ENCODE data around the gene PRCC. TPM values are rescaled to one million over a fixed set of nuclear protein-coding genes. Genes with fewer than 3 reads are reported as not detected.

Gene PRCC
- total and polyA plus RNA-seq, 8 donors, result 18.5 to 41.6 (median 21.8) TPM

- no peak for FAIRE-seq
Measured at GRCh38 chr1:156773607-156774006, 6.3 kb downstream of the PRCC start.

GRCh38 chr1:156775799-156776198 lies 8.5 kb downstream of the PRCC start:
- ATAC-seq, result no peak
- Histone ChIP-seq H3K4me1 (peaks cover 0 to 15% (median 0%) of the 10 kb centered on the region in 3 donors), H3K27ac (no peak overlapping the region), H3K36me3 (no peaks in the 10 kb centered on the region), H3K27me3 (no peaks in the 10 kb centered on the region), H3K9me3 (no peaks in the 10 kb centered on the region), H3K4me3 (no peak overlapping the region)
- DNase-seq, result no peak
- WGBS, 2 donors, result 84 to 85% methylated on average over 5 of the region's 5 CpGs
- TF ChIP-seq, protein P1, sequence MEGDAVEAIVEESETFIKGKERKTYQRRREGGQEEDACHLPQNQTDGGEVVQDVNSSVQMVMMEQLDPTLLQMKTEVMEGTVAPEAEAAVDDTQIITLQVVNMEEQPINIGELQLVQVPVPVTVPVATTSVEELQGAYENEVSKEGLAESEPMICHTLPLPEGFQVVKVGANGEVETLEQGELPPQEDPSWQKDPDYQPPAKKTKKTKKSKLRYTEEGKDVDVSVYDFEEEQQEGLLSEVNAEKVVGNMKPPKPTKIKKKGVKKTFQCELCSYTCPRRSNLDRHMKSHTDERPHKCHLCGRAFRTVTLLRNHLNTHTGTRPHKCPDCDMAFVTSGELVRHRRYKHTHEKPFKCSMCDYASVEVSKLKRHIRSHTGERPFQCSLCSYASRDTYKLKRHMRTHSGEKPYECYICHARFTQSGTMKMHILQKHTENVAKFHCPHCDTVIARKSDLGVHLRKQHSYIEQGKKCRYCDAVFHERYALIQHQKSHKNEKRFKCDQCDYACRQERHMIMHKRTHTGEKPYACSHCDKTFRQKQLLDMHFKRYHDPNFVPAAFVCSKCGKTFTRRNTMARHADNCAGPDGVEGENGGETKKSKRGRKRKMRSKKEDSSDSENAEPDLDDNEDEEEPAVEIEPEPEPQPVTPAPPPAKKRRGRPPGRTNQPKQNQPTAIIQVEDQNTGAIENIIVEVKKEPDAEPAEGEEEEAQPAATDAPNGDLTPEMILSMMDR (IDR thresholded peaks at IDR 0.05), result no peak
- intact Hi-C loops (cut with DNase I), result no loop called here
- FAIRE-seq, result no peak

More at GRCh38 chr1:156773607-156774006, 6.3 kb downstream of the PRCC start:
- Histone ChIP-seq H3K4me3 (no peak overlapping the region), H3K9me3 (no peaks in the 10 kb centered on the region), H3K4me1 (peaks cover 9 to 29% (median 10%) of the 10 kb centered on the region in 3 donors), H3K27me3 (no peaks in the 10 kb centered on the region), H3K27ac (no peak overlapping the region), H3K36me3 (no peaks in the 10 kb centered on the region)
- intact Hi-C loops (cut with DNase I), result no loop called here
- ATAC-seq (no peak), DNase-seq (no peak)
- TF ChIP-seq, protein P1 (IDR thresholded peaks at IDR 0.05), result no peak
- WGBS, 2 donors, result 93 to 94% methylated on average over 3 of the region's 3 CpGs

- FAIRE-seq (no peak), ATAC-seq (no peak), DNase-seq (no peak)
- Histone ChIP-seq H3K4me3 (no peak overlapping the region), H3K36me3 (no peaks in the 10 kb centered on the region), H3K27me3 (no peaks in the 10 kb centered on the region), H3K9me3 (no peaks in the 10 kb centered on the region), H3K27ac (no peak overlapping the region), H3K4me1 (peaks cover 0 to 14% (median 0%) of the 10 kb centered on the region in 3 donors)
- WGBS, 2 donors, result 64 to 73% methylated on average over 4 of the region's 4 CpGs
- intact Hi-C loops (cut with DNase I), result no loop called here
- TF ChIP-seq, protein P1 (IDR thresholded peaks at IDR 0.05), result no peak
Measured at GRCh38 chr1:156776942-156777341, 9.6 kb downstream of the PRCC start.

DNA sequence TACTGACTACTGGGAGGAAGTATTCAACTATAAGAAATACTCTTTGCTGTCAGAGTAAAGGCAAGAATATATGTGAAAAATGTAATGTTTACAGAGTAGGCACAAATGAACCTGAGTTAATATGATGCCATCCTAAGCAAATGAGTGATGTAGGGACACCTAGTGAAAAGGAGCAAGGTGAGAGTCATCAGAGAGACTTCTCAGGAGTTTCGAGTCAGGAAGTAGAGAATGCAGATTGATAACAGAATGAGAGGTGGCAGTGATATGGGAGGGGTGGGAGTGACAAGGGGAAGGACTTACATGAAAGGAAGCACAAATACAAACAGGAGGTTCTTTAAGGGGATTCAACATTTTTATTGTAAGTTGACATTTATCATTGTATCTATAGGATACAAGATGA lies 10.2 kb downstream of the PRCC start:
- no peak for ATAC-seq
- H3K27ac ChIP-seq, result no peak overlapping the region
- no peaks in the 10 kb centered on the region for H3K9me3 ChIP-seq
- TF ChIP-seq, protein P1 (IDR thresholded peaks at IDR 0.05), result no peak
- DNase-seq, result no peak
- H3K36me3 ChIP-seq, result no peaks in the 10 kb centered on the region
- H3K27me3 ChIP-seq, result no peaks in the 10 kb centered on the region
- no peak for FAIRE-seq
- 3 to 11% methylated on average over 1 of the region's 1 CpG for WGBS, 2 donors
- peaks cover 0 to 11% (median 0%) of the 10 kb centered on the region in 3 donors for H3K4me1 ChIP-seq
- intact Hi-C loops (cut with DNase I), result no loop called here
- H3K4me3 ChIP-seq, result no peak overlapping the region

DNA sequence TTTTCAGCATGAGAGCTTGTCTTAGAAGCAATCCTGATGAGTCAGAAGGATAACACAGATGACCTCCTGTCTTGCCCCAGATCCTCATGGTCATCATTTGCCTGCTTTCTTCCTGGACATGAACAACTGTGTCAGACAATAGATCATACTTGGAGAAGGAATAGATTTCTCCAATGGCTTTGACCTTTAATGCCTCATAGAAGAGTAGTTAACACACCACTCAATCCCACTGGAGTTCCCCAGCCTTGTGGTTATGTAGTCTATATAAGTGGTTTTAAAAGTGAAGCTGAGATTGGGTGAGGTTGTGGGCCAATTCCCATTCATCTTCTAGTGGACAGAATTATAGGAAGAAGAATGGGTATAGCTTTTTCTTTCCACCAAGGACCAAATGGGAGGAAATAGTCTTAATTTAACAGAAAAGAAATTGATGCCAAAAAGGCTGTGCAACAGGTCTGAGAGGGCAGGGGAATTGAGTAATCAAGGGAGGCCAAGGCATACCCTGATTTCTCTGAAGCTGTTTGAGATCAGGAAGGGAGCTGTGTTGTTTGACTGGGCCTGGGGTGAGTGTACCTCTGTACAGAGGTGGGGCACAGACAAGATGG lies 14.4 kb downstream of the PRCC start:
- intact Hi-C loops (cut with DNase I), result no loop called here
- no peaks in the 10 kb centered on the region for H3K27me3 ChIP-seq
- no peak for DNase-seq
- H3K4me1 ChIP-seq, result peaks cover 0 to 3% (median 0%) of the 10 kb centered on the region in 3 donors
- no peak overlapping the region for H3K27ac ChIP-seq
- no peak for FAIRE-seq
- TF ChIP-seq, protein P1 (IDR thresholded peaks at IDR 0.05), result no peak
- peak in 1 of 4 donors; percentile 44 for ATAC-seq
- H3K4me3 ChIP-seq, result no peak overlapping the region
- H3K9me3 ChIP-seq, result no peaks in the 10 kb centered on the region
- H3K36me3 ChIP-seq, result peaks cover 0 to 15% (median 5%) of the 10 kb centered on the region in 3 donors
